Ecto neural progenitor cell (in vitro differentiated cells): ENCODE measurements around the gene FEZF1.

Source experiments
- DNase-seq: peaks from one replicate; pipeline ENCODE4 v3.0.0-alpha.2; 2018; ENCODE audit warnings: low spot score

FEZF1 gene

DNA sequence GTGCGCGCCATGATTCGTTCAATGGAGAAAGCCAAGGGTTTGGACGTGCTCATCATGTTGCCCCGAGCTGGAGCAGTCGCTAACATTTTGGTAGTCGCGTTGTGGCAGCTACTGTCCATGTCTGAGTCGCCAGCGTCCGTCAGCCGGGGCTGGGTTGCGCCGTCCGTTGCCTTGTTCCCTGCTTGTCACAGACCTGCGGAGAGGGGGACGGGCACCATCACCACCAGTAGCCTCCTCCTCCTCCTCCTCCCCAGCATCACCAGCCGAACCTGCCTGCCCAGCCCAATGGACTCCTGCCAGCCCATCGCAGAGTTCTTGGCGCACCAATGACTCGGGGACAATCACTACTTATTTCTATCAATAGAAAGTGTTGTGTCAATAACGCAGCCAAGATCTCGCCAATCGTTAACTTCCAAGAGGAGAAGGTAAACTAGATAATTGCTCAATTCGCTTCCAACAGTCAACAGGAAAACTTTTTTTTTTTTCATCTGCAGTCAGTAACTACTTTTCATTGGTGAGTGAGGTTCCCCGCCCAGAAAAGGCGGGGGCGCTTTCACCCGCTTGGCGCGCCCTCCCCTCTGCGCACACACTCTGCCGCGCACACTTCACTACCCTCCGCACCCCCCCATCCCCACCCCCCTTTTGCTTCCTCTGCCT lies at the start of gene FEZF1:
TSS of gene FEZF1 (minus strand) at position 432 of the 657 bp plus-strand sequence. CDS start at position 119, 313 bp downstream.
- peak; percentile 66 for DNase-seq

- DNase-seq, result no peak
Observed at GRCh38 chr7:122352454-122352853, 47.9 kb upstream of the FEZF1 start.

- no peak for DNase-seq
Observed at GRCh38 chr7:122350701-122351100, 46.2 kb upstream of the FEZF1 start.

DNA sequence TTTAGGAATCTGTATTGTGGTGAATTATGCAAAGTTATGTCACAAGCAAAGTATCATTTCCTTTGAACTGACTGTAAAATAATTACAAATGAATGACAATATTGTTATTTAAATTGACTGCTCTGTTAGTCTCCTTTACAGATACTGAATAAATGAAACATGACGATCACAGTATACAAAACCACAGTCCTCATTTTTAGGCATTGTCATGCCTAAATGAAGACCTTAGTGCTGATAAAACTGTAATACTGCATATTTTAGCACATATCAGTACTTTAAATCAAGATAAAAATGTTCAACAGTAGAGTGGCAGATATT lies 39.7 kb upstream of the FEZF1 start:
- DNase-seq, result no peak

- DNase-seq, result no peak
Observed at GRCh38 chr7:122343601-122344302, 39.2 kb upstream of the FEZF1 start.

DNA sequence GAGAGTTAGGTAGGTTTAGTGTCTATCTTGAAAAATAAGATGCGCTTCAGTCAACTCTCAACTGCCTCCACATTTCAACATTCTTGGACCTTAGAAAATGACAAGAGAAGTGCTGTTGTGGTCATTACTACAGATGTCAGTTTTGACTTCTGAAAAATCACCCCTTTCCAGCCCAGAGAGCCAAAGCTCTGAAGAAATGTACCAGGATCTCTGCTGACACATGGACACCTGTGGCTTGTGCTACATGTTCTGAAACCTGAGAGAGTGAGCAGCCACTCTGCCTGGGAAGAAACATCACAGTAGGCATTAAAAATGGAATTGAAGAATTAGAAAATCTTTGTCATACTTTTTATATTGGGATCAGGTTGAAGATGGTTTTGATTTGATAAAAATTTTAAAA lies 35.9 kb upstream of the FEZF1 start:
- DNase-seq, result no peak

- DNase-seq, result no peak
Observed at GRCh38 chr7:122339145-122339904, 34.8 kb upstream of the FEZF1 start.

DNA sequence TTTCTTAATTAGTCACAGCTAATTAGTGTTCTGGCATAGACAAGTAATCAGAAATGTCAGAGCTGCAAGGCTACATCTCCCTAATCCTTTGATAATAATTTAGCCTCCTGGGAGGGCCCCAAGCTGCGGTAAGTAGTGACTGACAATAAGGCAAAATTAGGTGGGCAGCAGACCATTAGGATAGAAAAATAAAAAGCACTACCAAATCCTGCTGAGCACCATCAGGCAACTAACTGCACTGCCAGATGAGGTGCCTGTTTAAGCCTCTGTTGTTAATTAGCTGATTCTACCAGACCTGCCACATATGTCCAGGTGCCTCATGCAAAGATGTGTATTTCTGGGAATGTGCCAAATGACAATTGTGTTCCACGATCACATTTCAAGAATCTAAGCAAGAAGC lies 32.5 kb upstream of the FEZF1 start:
- no peak for DNase-seq

GRCh38 chr7:122329145-122329802 lies 24.7 kb upstream of the FEZF1 start:
- peak; percentile 83 for DNase-seq

GRCh38 chr7:122327969-122328368 lies 23.4 kb upstream of the FEZF1 start:
- no peak for DNase-seq

DNA sequence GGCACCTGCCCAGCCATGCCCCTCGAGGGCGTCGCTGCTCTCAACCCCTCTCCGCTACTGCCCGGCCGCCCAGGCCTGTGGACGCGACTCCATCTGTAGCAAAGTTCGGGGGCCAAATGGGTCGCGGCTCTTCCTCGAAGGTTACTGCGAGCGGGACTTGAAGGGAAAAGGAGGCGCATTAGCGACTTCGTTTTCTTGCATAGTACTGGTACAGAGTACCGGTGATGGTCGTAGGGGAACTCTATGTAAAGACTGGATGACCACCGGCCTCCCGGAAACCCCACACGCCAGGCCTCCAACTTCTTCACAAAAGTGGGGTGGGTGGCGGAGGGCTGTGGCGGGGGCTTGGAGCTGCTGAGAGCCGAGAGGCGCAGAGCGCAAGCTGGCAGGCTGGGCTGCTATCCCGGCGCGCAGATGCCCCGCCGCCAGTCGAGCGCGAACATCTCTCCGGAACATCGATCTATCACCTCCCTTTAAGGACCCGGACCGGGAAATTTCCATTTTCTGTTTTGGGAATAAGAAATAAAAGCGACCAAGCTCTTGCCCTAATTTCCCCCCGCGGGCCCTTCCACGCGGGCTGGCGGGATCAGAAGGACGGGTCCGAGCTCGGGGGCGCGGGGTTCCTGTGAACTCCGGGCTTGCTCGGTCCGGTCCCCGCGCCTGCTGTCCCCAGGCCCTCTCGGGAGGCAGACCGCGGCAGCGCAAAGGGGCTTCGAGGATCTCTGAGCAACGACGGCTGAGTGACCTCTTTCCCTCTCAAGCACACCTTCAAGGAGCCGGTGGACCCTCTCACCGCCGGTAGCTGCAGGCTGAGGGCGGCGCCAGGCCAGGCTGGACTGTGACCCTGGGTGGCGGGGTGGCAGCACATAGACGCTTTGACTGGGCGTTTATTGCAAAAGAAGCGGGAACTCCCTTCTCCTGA lies 12.2 kb upstream of the FEZF1 start:
- peak; percentile 78 for DNase-seq

DNA sequence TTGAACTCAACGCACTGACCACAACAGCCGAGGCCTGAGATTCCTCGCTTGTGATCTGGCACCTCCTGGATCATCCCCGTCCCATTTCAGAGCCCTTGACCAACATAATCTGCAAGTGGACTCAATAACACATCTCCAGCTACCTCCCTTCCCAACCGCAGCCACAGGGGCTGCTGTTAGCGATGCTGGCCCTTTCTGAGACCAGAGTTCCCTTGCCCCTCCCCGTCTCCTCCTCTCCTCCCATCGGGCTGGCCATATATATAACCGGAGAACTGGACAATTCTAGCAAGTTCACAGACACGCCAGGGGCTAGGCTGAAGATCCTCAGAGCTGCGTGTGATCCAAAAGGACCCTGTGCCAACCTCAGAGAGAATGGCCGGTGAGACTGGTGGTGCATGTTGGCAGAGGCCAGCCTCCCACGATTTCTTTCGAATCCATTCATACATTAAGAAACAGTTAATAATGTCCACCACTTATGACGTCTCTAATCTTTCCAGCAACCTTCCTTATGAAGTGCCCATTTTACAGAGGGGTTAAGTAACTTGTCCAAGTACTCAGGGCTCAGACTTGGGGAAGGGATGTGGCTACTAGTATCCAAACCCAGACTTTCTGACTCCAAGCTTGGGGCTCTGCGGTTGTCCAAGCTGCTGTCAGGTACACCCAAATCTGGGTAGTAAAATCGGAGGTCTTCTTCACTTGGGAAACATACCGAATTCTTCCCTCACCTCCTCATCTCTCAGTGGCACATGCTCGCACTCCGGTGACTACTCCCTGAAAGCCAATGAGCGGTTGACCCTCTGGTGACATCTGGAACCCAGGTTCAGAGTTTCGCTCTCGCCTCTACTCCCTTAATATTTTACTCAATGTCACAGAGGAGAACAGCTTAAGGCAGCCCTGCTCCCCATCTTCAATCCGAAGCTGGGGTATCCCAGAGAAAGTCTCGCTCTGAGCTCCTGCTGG lies 11.2 kb upstream of the FEZF1 start:
- DNase-seq, result peak; percentile 63

DNA sequence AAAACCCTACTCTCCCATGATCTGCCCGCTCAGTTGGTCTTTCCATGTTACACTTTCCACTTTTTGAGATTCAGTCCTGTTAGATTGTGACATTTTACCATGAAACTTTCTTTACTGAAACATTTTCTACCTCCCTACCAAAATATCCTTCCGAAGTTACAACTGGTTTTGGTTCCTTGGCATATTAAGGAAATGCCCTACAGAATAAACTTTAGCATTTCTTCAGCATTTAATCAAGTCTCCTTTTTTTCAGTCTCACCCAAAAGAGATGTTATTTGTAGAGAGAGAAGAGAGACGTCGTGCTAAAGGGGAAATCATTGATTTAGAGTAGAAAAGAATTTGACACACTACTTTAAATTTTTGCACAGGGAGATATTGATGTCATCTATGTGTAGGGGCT lies 9.7 kb upstream of the FEZF1 start:
- no peak for DNase-seq

- no peak for DNase-seq
Observed at GRCh38 chr7:122312789-122313188, 8.2 kb upstream of the FEZF1 start.

GRCh38 chr7:122311734-122312450 lies 7.3 kb upstream of the FEZF1 start:
- peak; percentile 76 for DNase-seq

DNA sequence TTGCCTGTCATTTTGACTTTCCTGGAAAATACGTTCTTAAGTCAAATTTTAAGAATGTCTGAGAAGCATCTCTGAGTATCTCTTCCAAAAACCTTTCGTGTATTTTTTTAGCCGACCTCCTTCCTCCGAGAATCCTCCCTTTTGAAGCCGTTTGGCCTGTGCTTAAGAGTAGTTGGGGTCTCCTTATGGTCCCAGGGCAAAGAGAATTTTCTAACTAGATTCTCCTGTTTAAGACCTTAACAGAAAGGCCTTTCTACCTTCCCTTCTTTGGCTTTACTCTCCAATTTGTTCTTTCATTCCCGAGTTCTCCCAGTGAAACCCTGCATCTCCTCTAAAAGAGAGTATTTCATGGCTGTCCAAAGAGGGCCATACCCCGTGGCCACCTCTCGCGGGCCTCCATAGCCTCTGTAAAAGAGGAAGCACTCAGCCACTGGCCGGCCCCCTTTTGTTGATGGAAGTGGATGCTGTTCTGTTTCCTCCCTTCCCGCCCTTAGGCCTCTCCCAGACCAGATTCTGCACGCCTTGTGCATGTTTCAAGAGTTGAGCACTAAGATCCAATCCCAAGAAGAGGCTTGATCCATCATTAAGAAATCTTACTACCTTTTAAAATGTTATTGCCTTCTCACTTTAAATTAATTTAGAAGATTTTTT lies 6.6 kb upstream of the FEZF1 start:
- peak; percentile 63 for DNase-seq

- DNase-seq, result peak; percentile 78
Observed at GRCh38 chr7:122310119-122311021, 5.8 kb upstream of the FEZF1 start.

GRCh38 chr7:122309421-122309820 lies 4.9 kb upstream of the FEZF1 start:
- no peak for DNase-seq
